BLaER1 treated with 17β-estradiol and CSF1 and Interleukin-3, amounts not matched to agents 10 nM and 100 nM (cell line): ENCODE measurements around the gene CEP170B.
A peak's percentile ranks its signal among the peaks of the same experiment; 100 is the strongest.

Experiments used
- H3K27ac ChIP-seq, 11 experiments: shearing (Covaris generic); formaldehyde crosslinking; 2 replicates each; pipeline ENCODE4 v1.8.1; 2022
- H3K27me3 ChIP-seq, 11 experiments: shearing (Covaris generic); formaldehyde crosslinking; 2 replicates each; pipeline ENCODE4 v1.8.1; 2022
- H3K36me3 ChIP-seq, 11 experiments: shearing (Covaris generic); formaldehyde crosslinking; 2 replicates each; pipeline ENCODE4 v1.8.1; 2022
- H3K4me1 ChIP-seq, 10 experiments: shearing (Covaris generic); formaldehyde crosslinking; 2 replicates each; pipeline ENCODE4 v1.8.1; 2022
- H3K4me2 ChIP-seq, 11 experiments: shearing (Covaris generic); formaldehyde crosslinking; 2 replicates each; pipeline ENCODE4 v1.8.1; 2022
- H3K4me3 ChIP-seq, 10 experiments: shearing (Covaris generic); formaldehyde crosslinking; 2 replicates each; pipeline ENCODE4 v1.8.1; 2022
- H3K9ac ChIP-seq, 11 experiments: shearing (Covaris generic); formaldehyde crosslinking; 2 replicates each; pipeline ENCODE4 v1.8.1; 2022
- H3K9me3 ChIP-seq, 11 experiments: shearing (Covaris generic); formaldehyde crosslinking; replicated peaks in 1 of 11; 2 replicates each; pipeline ENCODE4 v1.8.1; 2022
- H4K20me1 ChIP-seq, 11 experiments: shearing (Covaris generic); formaldehyde crosslinking; 2 replicates each; pipeline ENCODE4 v1.8.1; 2022
- Cebpa-rat ChIP-seq, 11 experiments: shearing (Covaris generic); IDR thresholded peaks; 2 replicates each; pipeline ENCODE4 v1.8.1; 2022

Gene CEP170B

DNA sequence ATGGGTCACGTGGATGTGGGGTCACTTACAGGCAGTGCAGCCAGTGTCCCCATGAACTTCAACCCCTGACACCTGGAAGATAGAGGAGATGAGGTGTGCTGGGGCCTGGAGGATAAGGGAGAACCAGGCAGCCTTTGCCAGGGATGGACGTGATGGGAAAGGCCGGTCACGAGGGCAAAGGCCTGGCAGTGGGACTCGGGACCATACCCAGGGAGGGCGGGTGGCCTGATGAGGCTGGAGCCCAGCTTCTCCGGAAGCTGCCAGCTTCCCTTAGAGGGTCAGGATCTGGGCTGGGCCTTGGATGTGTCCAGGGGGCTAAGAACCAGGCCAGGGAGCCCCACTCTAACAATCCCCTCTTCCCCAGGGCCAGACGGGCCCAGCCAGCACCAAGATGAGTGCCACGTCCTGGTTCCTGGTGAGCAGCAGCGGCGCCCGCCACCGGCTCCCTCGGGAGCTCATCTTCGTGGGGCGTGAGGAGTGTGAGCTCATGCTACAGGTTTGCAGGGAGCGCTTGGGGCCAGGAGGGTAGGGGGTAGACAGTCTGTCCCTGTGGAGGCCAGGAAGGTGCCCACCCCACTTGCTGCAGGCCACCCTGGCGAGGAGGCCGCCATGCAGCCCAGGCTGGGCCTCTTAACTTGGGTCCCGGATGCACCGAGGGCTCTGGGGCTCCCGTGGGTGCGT is 3.1 kb downstream of the CEP170B start:
- H3K9me3 ChIP-seq: no peaks in the 10 kb centered on the region
- H3K27ac ChIP-seq: no peak overlapping the region
- H3K4me1 ChIP-seq: peaks cover 19 to 36% (median 24%) of the 10 kb centered on the region in 10 experiments
- H3K27me3 ChIP-seq: peaks cover 39 to 61% (median 48%) of the 10 kb centered on the region in 11 experiments
- no peak for TF ChIP-seq Cebpa-rat (IDR thresholded peaks at IDR 0.05)
- H3K9ac ChIP-seq: peak overlapping the region in 1 of 11 experiments; percentile 18; a peak in 2 of 22 replicates
- no peak overlapping the region for H3K4me3 ChIP-seq
- peaks cover 20 to 88% (median 44%) of the 10 kb centered on the region in 11 experiments; a peak in 20 of 22 replicates for H4K20me1 ChIP-seq
- peaks cover 0 to 11% (median 0%) of the 10 kb centered on the region in 11 experiments; a peak in 2 of 22 replicates for H3K36me3 ChIP-seq
- peak overlapping the region in 4 of 11 experiments; percentile 7 to 16 (median 9); a peak in 4 of 22 replicates for H3K4me2 ChIP-seq

DNA sequence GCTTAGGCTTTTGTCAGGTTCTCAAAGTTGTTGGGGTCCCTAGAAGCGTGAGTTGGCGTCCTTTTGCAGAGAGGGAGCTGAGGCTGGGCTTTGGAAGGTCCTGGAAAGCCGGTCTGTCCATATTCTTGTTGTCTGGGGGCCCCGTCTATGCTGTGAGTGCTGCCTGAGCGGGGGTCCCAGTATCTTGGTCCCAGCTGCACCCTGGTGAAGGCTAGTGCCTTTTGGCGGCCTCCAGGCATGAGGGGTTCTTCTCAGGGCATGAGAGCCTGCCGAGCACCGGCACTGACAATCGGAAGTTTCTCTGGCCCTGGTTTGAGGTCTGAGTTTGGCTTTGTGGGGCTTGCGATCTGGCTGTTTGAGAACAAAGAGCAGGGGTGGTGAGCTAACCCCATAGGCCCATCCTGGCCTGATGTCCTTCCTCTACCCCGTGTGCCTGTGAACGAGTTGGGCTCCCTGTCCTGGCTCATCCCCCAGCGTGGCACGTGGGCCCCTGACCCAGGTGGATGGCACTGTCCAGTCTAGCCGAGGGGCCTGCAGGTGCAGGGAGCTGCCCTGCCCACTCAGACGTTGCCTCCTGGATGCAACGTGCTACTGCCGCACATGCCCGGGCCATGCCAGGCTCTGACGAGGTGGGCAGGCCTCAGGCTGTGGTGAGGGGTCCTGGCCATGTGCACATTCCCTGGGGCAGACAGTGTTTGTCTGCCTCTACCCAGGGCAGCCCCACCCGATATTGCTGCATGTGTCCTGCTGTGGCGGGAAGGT is 3.9 kb downstream of the CEP170B start:
- TF ChIP-seq Cebpa-rat (IDR thresholded peaks at IDR 0.05): no peak
- H4K20me1 ChIP-seq: peaks cover 20 to 93% (median 44%) of the 10 kb centered on the region in 11 experiments; a peak in 21 of 22 replicates

DNA sequence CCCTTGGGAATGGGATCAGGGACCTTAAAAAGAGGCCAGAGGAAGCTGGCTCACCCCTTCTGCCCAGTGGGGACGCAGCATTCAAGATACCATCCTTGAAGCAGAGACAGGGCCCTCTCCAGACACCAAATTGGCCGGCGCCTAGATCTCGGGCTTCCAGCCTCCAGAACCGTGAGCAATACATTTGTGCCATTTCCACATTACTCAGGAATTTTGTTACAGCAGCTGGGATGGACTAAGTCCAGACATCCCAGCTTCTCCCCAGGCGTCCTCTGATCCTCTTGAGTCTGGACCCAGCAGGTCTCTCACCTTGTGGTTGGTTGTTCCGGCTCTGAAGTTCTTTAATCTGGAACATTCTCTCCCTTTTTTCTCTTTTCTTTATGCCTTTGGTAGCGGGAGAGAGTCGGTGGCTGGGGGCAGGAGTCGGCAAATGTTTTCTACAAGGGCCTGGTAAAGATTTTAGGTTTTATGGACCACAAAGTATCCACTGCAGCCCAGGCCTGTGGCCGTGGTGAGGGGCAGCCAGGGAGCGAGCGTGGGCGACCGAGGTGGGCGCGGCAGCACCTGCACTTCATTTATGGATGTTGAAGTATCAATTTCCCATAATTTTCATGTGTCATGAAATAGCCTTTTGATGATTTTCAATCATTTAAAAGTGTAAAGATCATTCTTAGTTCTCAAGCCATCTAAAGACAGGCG is 4.8 kb downstream of the CEP170B start:
- no peak overlapping the region for H3K27ac ChIP-seq
- no peak overlapping the region for H3K9ac ChIP-seq
- no peak overlapping the region for H3K4me2 ChIP-seq
- peaks cover 19 to 36% (median 26%) of the 10 kb centered on the region in 10 experiments; a peak in 19 of 20 replicates for H3K4me1 ChIP-seq
- no peak for TF ChIP-seq Cebpa-rat (IDR thresholded peaks at IDR 0.05)
- peaks cover 20 to 94% (median 49%) of the 10 kb centered on the region in 11 experiments; a peak in 21 of 22 replicates for H4K20me1 ChIP-seq
- peaks cover 0 to 11% (median 0%) of the 10 kb centered on the region in 11 experiments; a peak in 2 of 22 replicates for H3K36me3 ChIP-seq
- no peak overlapping the region for H3K4me3 ChIP-seq
- no peaks in the 10 kb centered on the region for H3K9me3 ChIP-seq
- peaks cover 23 to 45% (median 32%) of the 10 kb centered on the region in 11 experiments for H3K27me3 ChIP-seq

More for the DNA sequence above, 3.9 kb downstream of the CEP170B start:
- Histone ChIP-seq H3K9ac (no peak overlapping the region), H3K4me1 (peaks cover 23 to 43% (median 30%) of the 10 kb centered on the region in 10 experiments), H3K36me3 (peaks cover 0 to 11% (median 0%) of the 10 kb centered on the region in 11 experiments; a peak in 2 of 22 replicates), H3K27ac (no peak overlapping the region), H3K4me3 (no peak overlapping the region), H3K9me3 (no peaks in the 10 kb centered on the region), H3K27me3 (peaks cover 31 to 53% (median 40%) of the 10 kb centered on the region in 11 experiments), H3K4me2 (peak overlapping the region in 1 of 11 experiments; percentile 8; a peak in 1 of 22 replicates)

DNA sequence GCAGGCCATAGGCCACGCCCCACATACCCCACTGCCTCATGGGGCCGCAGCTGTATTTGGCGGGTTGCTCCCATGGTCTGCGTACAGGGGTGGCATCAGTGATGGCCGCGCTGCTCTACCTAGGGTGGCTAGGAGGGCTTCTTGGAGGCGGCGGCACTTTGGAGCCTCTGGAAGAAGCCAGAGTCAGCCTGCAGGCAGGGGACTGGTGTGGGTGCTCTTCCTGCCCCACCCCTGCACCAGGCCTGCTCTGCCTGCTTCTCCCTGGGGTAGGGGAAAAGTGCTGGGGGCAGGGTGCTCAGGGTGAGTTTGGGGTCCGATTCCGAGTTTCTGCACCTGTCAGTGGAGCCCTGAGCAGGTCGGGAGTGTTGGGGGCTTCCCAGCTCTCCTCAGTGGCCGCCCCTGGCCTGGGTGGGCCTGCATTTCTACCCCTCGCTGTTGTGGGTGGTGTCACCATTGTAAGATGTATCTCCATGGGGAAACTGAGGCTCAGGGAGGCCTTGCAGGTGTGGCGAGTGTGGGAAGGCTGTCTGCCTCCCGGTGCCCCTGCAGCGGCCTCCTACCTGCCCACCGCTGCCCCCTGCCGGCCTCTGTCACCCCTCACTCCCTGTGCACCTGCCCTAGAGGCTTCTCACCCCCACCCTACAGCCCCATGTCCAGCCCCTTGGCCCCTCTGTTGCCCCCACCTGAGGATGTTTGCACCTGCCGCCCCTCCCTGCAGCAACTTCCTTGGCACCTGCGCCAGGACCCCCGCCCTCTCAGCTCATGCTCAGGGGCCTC is 5.5 kb downstream of the CEP170B start:
- Histone ChIP-seq H3K4me2 (no peak overlapping the region), H3K27me3 (peaks cover 19 to 38% (median 27%) of the 10 kb centered on the region in 11 experiments), H3K4me3 (no peak overlapping the region), H3K9ac (no peak overlapping the region), H3K4me1 (peaks cover 17 to 34% (median 26%) of the 10 kb centered on the region in 10 experiments; a peak in 19 of 20 replicates), H3K9me3 (no peaks in the 10 kb centered on the region), H4K20me1 (peaks cover 20 to 100% (median 56%) of the 10 kb centered on the region in 11 experiments; a peak in 21 of 22 replicates), H3K36me3 (peaks cover 0 to 11% (median 0%) of the 10 kb centered on the region in 11 experiments; a peak in 2 of 22 replicates), H3K27ac (no peak overlapping the region)
- TF ChIP-seq Cebpa-rat (IDR thresholded peaks at IDR 0.05): no peak

DNA sequence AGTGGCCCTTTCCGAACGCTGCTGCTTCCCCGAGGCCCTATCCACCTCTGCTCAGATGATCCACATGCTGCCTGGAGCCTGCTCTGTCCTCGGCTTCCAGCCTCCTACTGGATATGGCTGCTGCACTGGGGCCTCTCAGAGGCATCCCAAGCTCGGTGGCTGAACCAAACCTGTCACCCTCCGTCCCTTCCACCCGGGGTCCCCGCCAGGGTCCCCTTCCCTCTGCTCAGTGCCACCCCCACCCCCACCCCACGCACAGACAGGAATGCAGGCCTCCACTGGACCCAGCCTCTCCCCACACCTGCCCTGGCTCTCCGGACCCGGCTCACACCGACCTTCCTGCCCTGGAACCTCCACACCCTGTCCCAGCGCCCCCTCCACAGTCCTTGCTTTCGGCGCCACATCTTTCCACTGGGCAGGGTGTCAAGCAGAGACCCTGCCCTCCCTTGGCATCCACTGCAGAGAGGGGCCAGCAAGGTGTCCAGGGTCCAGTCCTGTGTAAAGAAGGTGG is 6.1 kb downstream of the CEP170B start:
- TF ChIP-seq Cebpa-rat (IDR thresholded peaks at IDR 0.05): no peak
- H3K27ac ChIP-seq: no peak overlapping the region
- H3K9me3 ChIP-seq: no peaks in the 10 kb centered on the region
- peaks cover 13 to 31% (median 20%) of the 10 kb centered on the region in 11 experiments for H3K27me3 ChIP-seq
- peaks cover 0 to 11% (median 0%) of the 10 kb centered on the region in 11 experiments; a peak in 2 of 22 replicates for H3K36me3 ChIP-seq
- H4K20me1 ChIP-seq: peaks cover 20 to 100% (median 56%) of the 10 kb centered on the region in 11 experiments; a peak in 21 of 22 replicates
- no peak overlapping the region for H3K4me2 ChIP-seq
- H3K4me1 ChIP-seq: peaks cover 11 to 28% (median 21%) of the 10 kb centered on the region in 10 experiments; a peak in 19 of 20 replicates
- no peak overlapping the region for H3K4me3 ChIP-seq
- no peak overlapping the region for H3K9ac ChIP-seq

DNA sequence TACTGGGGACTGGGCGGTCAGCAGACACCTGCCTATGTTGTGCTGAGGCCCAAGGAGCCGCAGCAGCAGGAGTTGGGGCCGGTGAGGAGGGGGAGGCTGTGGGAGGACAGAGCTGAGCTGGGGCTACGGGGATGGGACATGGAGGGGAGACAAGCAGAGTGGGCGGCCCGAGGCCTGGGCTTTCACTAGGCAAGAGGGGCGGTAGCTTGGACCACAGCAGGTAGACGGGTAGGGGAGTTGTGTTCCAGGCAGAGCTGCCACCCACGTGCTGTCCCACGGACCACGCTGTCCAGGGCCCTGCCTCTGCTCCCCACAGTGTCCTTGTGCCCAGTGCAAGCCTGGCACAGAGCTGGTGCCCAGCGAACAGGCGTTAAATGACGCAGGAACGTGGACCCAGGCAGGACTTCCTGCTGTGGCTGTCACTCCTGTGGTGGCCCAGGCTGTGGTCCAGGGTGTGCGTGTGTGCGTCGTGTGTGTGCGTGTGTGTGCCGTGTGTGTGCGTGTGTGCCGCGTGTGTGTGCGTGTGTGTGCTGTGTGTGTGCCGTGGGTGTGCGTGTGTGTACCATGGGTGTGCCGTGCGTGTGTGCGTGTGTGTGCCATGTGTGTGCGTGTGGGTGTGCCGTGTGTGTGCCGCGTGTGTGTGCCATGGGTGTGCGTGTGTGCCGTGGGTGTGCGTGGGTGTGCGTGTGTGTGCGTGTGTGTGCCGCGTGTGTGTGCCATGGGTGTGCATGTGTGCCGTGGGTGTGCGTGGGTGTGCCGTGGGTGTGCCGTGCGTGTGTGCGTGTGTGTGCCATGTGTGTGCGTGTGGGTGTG is 6.8 kb downstream of the CEP170B start:
- Histone ChIP-seq H3K27ac (no peak overlapping the region), H3K27me3 (peaks cover 6 to 25% (median 13%) of the 10 kb centered on the region in 11 experiments), H4K20me1 (peaks cover 20 to 98% (median 52%) of the 10 kb centered on the region in 11 experiments; a peak in 19 of 22 replicates), H3K4me1 (peaks cover 9 to 28% (median 18%) of the 10 kb centered on the region in 10 experiments; a peak in 19 of 20 replicates), H3K4me3 (no peak overlapping the region), H3K9ac (no peak overlapping the region), H3K9me3 (no peaks in the 10 kb centered on the region), H3K36me3 (peaks cover 0 to 11% (median 0%) of the 10 kb centered on the region in 11 experiments; a peak in 2 of 22 replicates), H3K4me2 (peak overlapping the region in 7 of 11 experiments; percentile 46 to 77 (median 65); a peak in 7 of 22 replicates)
- no peak for TF ChIP-seq Cebpa-rat (IDR thresholded peaks at IDR 0.05)
